HS-5 (cell line): ENCODE measurements around the gene CDR2L.
"Not testable (repeated sequence)": the region's sequence is repeated elsewhere in the genome, so short reads cannot be mapped to it uniquely, and the experiment has no call there.

Experiments used
- DNase-seq: peaks from one replicate; pipeline ENCODE4 v3.0.0-alpha.2; 2012; ENCODE audit warnings: low read depth

Gene CDR2L

GRCh38 chr17:75044716-75045115, 57.3 kb downstream of the CDR2L start:
- no peak for DNase-seq

- DNase-seq: not testable (repeated sequence)
These were observed 58.5 kb downstream of the CDR2L start for GRCh38 chr17:75045946-75046406.

- peak; percentile 84 for DNase-seq
These were observed 59.2 kb downstream of the CDR2L start, which contains the start of the genes ATP5PD and KCTD2 for GRCh38 chr17:75046407-75047289. Gene ATP5PD, minus strand, starts transcription at chr17:75046969. Its CDS starts 4,319 bp downstream, at chr17:75042650. Gene KCTD2, plus strand, starts transcription at chr17:75047225. Its CDS starts 26 bp downstream, at chr17:75047251.

- no peak for DNase-seq
These were observed 60.1 kb downstream of the CDR2L start for GRCh38 chr17:75047398-75048098.

- no peak for DNase-seq
These were observed 60.9 kb downstream of the CDR2L start for GRCh38 chr17:75048249-75048878.

DNA sequence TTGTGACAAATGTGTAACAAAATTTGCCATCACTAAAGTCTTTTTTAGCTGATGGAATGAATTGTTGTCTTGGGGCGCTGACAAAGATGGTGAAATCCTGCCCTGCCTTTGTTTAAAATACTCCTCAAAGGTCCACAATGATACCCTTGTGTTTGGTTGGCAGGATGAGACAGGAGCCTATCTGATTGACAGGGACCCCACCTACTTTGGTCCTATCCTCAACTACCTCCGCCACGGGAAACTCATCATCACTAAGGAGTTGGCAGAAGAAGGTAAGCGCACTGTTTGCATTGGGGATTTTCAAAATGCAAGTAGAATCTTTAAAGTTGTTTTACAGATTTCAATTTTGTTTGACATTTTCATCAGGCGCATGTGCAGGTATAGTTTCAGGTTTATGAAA, 61.6 kb downstream of the CDR2L start:
- DNase-seq: no peak

GRCh38 chr17:75049706-75050105, 62.3 kb downstream of the CDR2L start:
- DNase-seq: no peak

DNA sequence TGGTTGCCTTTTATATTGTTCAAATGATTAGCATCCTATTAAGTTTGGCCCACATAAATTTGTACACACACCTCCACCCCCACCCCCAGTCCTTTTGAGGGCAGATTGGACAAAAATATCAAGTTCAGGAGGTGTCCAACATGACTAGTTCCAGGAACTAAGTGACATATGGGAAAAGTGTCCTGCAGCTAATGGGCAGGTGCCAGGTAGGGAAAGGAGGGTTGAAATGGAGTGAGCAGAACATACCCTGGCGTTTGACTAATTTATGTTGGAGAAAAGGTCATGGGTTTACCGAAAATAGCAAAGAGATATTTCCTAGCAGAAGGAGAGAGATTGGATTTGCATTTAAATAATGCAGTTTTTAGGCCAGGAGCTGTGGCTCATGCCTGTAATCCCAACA, 64.5 kb downstream of the CDR2L start:
- no peak for DNase-seq
